HepG2 (cell line): ENCODE measurements around the gene ZCCHC3. TPM values are rescaled to one million over a fixed set of nuclear protein-coding genes. Genes with fewer than 3 reads are reported as not detected.
A peak's percentile ranks its signal among the peaks of the same experiment; 100 is the strongest.

Experiments used
- BCL3 ChIP-seq: sonication (generic); formaldehyde crosslinking; IDR thresholded peaks from 2 replicates; pipeline ENCODE4 v1.5.1; 2020; ENCODE audit warnings: mild to moderate bottlenecking, missing genetic modification reagents, moderate library complexity
- DBP ChIP-seq: sonication (generic); formaldehyde crosslinking; IDR thresholded peaks from 2 replicates; pipeline ENCODE4 v1.4.0; 2020; ENCODE audit warnings: missing genetic modification reagents; ENCODE audit errors: not compliant biosample characterization
- HDAC1 ChIP-seq: sonication (generic); formaldehyde crosslinking; IDR thresholded peaks from 2 replicates; pipeline ENCODE4 v1.5.1; 2020; ENCODE audit warnings: mild to moderate bottlenecking, missing genetic modification reagents
- KAT7 ChIP-seq: IDR thresholded peaks from 2 replicates; pipeline ENCODE4 v1.6.1; 2018; ENCODE audit warnings: borderline replicate concordance, missing compliant biosample characterization
- MIXL1 ChIP-seq: IDR thresholded peaks from 2 replicates; pipeline ENCODE4 v1.6.1; 2016
- PATZ1 ChIP-seq: sonication (generic); formaldehyde crosslinking; IDR thresholded peaks from 2 replicates; pipeline ENCODE4 v1.4.0; 2020; ENCODE audit warnings: missing genetic modification reagents
- RBM22 ChIP-seq: fragments of 200-400 bp; formaldehyde crosslinking; optimal IDR thresholded peaks from 2 replicates; pipeline ENCODE3; 2017; ENCODE audit warnings: mild to moderate bottlenecking, low read length, moderate library complexity
- REST ChIP-seq, 2 experiments: IDR thresholded peaks; 2 replicates each; pipeline ENCODE4 v1.6.1; 2011 to 2012; ENCODE audit warnings: low read length in 2 of 2, borderline replicate concordance in 1 of 2, low read depth in 1 of 2, mild to moderate bottlenecking in 1 of 2, moderate library complexity in 1 of 2
- SIN3A ChIP-seq: IDR thresholded peaks from 2 replicates; pipeline ENCODE4 v1.6.1; 2011; ENCODE audit warnings: low read depth, mild to moderate bottlenecking, control low read depth, low read length, borderline replicate concordance
- SRF ChIP-seq: IDR thresholded peaks from 2 replicates; pipeline ENCODE4 v1.6.1; 2011; ENCODE audit warnings: mild to moderate bottlenecking, low read depth, low read length, moderate library complexity
- TARDBP ChIP-seq: sonication (generic); formaldehyde crosslinking; IDR thresholded peaks from 2 replicates; pipeline ENCODE4 v1.8.0; 2022; ENCODE audit warnings: mild to moderate bottlenecking, missing genetic modification reagents
- ZBTB7B ChIP-seq: sonication (generic); formaldehyde crosslinking; IDR thresholded peaks from 2 replicates; pipeline ENCODE4 v1.4.0; 2020; ENCODE audit warnings: missing genetic modification reagents
- ZNF280B ChIP-seq: sonication (generic); formaldehyde crosslinking; IDR thresholded peaks from 2 replicates; pipeline ENCODE4 v1.5.0; 2020; ENCODE audit warnings: missing genetic modification reagents, mild to moderate bottlenecking, borderline replicate concordance
- ZNF33B ChIP-seq: sonication (generic); formaldehyde crosslinking; IDR thresholded peaks from 2 replicates; pipeline ENCODE4 v1.5.1; 2020; ENCODE audit warnings: mild to moderate bottlenecking, missing genetic modification reagents
- ZNF496 ChIP-seq: sonication (generic); formaldehyde crosslinking; IDR thresholded peaks from 2 replicates; pipeline ENCODE4 v1.8.1; 2023; ENCODE audit warnings: mild to moderate bottlenecking, moderate library complexity, missing genetic modification reagents; ENCODE audit not compliant: insufficient replicate concordance
- ZNF552 ChIP-seq: sonication (generic); formaldehyde crosslinking; IDR thresholded peaks from 2 replicates; pipeline ENCODE4 v1.9.0; 2022; ENCODE audit warnings: missing genetic modification reagents, mild to moderate bottlenecking, borderline replicate concordance
- ZNF572 ChIP-seq: sonication (generic); formaldehyde crosslinking; IDR thresholded peaks from 2 replicates; pipeline ENCODE4 v1.5.1; 2020; ENCODE audit warnings: mild to moderate bottlenecking, missing genetic modification reagents
- ZNF605 ChIP-seq: sonication (generic); formaldehyde crosslinking; IDR thresholded peaks from 2 replicates; pipeline ENCODE4 v1.8.0; 2022; ENCODE audit warnings: mild to moderate bottlenecking, missing genetic modification reagents
- ZNF746 ChIP-seq: sonication (generic); formaldehyde crosslinking; IDR thresholded peaks from 2 replicates; pipeline ENCODE4 v1.8.0; 2022; ENCODE audit warnings: mild to moderate bottlenecking, missing genetic modification reagents
- polyA plus RNA-seq, 8 experiments: library from polyadenylated mRNA; depleted of rRNA in 3 of 8; stranded (reverse) in 7 of 8; unstranded in 1 of 8; fragments of >200 nt; fragmentation: Illumina TruSeq in 4 of 8; extraction: Trizol in 4 of 8; gene quantifications; 2 replicates each; pipeline versions ENCODE4 v1.2.1 to v1.2.3, GENCODE V29; 2011 to 2016; ENCODE audit warnings: low read depth in 4 of 8, missing spikeins in 1 of 8, mixed read lengths in 1 of 8; ENCODE audit not compliant: insufficient read depth in 1 of 8
- total RNA-seq, 5 experiments: library from RNA; depleted of rRNA; stranded (reverse); fragments of >200 nt; fragmentation: Illumina TruSeq; extraction: Trizol; gene quantifications; 2 replicates each; pipeline ENCODE4 v1.2.3, GENCODE V29; 2016; ENCODE audit warnings: low read depth in 1 of 5

The ZCCHC3 gene
- total and polyA plus RNA-seq, 2 of the 13 experiments (the other 11 are each of a cell fraction or from before 2014, with no cell fraction given) = 46.6 to 63.0 TPM

GRCh38 chr20:290084-290831 lies 7.1 kb upstream of the ZCCHC3 start, which contains the start of gene C20orf96 (continued):
- TF ChIP-seq ZNF552 (CRISPR knock-in tag) = peak; percentile 68; the same call in 1 of the 2 replicates
- peak; percentile 69; the same call in 1 of the 2 replicates for TF ChIP-seq TARDBP (CRISPR knock-in tag)
- no peak for TF ChIP-seq PATZ1 (CRISPR knock-in tag)
- TF ChIP-seq ZNF572 (CRISPR knock-in tag) = peak; percentile 33; the same call in 1 of the 2 replicates
- TF ChIP-seq ZNF746 (CRISPR knock-in tag) = peak; percentile 19; the same call in 1 of the 2 replicates
- peak; percentile 68; the same call in 1 of the 2 replicates for TF ChIP-seq ZNF605 (CRISPR knock-in tag)
- peak; percentile 66; the same call in 1 of the 2 replicates for TF ChIP-seq ZNF33B (CRISPR knock-in tag)
- TF ChIP-seq KAT7 = 0 out of 2 replicates have a peak, but pooled peaks have one; percentile 31
- TF ChIP-seq HDAC1 (CRISPR knock-in tag) = peak; percentile 69
- peak; percentile 99 for TF ChIP-seq SIN3A
- TF ChIP-seq MIXL1 (CRISPR knock-in tag) = 0 out of 2 replicates have a peak, but pooled peaks have one; percentile 5
- peak; percentile 50; the same call in 1 of the 2 replicates for TF ChIP-seq BCL3
- no peak for TF ChIP-seq ZNF496
- TF ChIP-seq ZNF280B = peak; percentile 22; the same call in 1 of the 2 replicates
- TF ChIP-seq ZBTB7B (CRISPR knock-in tag) = 0 out of 2 replicates have a peak, but pooled peaks have one; percentile 8
- peak; percentile 7 for TF ChIP-seq DBP (CRISPR knock-in tag)
- peak; percentile 97 for TF ChIP-seq RBM22
- peak in 1 of 2 experiments; percentile 31; a peak in 1 of 4 replicates for TF ChIP-seq REST (IDR thresholded peaks at IDR 0.05; ENCODE audit: borderline replicate concordance in 1 of 2, low read depth in 1 of 2, low read length in 2 of 2)
- no peak for TF ChIP-seq SRF
